ENCODE results near the gene SH3BGRL. TPM values are rescaled to one million over a fixed set of nuclear protein-coding genes. Genes with fewer than 3 reads are reported as not detected.

The SH3BGRL gene
- total RNA-seq, 1 donor from 2014 or later, result 87.4 TPM

Other genes starting within 250 kb of the SH3BGRL start
- gene HMGN5, start 189 bp upstream of the SH3BGRL start, total RNA-seq, result 3.2 TPM

Measured in mesenteric fat pad (tissue), 1 donor.